HEK293 (cell line): Measurements from ENCODE around the gene SSU72.

Experiments
- CTCF ChIA-PET: fragments of 350-600 bp; formaldehyde crosslinking; extraction: SDS; loops from one replicate; lab custom pipeline; 2021; ENCODE audit warnings: antibody characterized with exemption; lab: Yijun Ruan, JAX
- POLR2A ChIA-PET: fragments of 300-600 bp; formaldehyde crosslinking; extraction: SDS; loops from one replicate; lab custom pipeline; 2020; ENCODE audit warnings: antibody characterized with exemption, inconsistent platforms; lab: Yijun Ruan, JAX
- H3K27ac ChIP-seq: fragments of 200-500 bp; sonication (Bioruptor generic); 2 replicates; pipeline ENCODE4 v1.5.1; 2014; ENCODE audit warnings: low read depth, low read length, control low read depth, inconsistent platforms; ENCODE audit errors: extremely low read depth
- H3K36me3 ChIP-seq, 2 experiments: fragments of 200-500 bp in 1 of 2; sonication (Bioruptor generic) in 1 of 2; 1 replicate in 1 of 2; 2 replicates in 1 of 2; pipeline ENCODE4 v1.5.1; 2014 to 2017; ENCODE audit warnings: inconsistent platforms in 2 of 2, low read length in 2 of 2; ENCODE audit not compliant: control insufficient read depth in 2 of 2, insufficient read depth in 1 of 2
- H3K4me1 ChIP-seq: fragments of 200-500 bp; sonication (Bioruptor generic); 2 replicates; pipeline ENCODE4 v1.5.1; 2014; ENCODE audit warnings: mild to moderate bottlenecking, low read length, inconsistent platforms; ENCODE audit not compliant: control insufficient read depth, insufficient read depth
- H3K4me3 ChIP-seq: 2 replicates; pipeline ENCODE4 v1.5.1; 2011; ENCODE audit warnings: low read depth, mild to moderate bottlenecking, control low read depth, low read length, moderate library complexity
- H3K9me3 ChIP-seq: fragments of 200-500 bp; sonication (Bioruptor generic); 2 replicates; pipeline ENCODE4 v1.5.1; 2014; ENCODE audit warnings: low read depth, low read length, inconsistent platforms; ENCODE audit not compliant: control insufficient read depth, insufficient read depth
- BCL11A ChIP-seq: fragments of 450-650 bp; formaldehyde crosslinking; IDR thresholded peaks from 2 replicates; pipeline ENCODE4 v1.5.1; 2016; ENCODE audit warnings: low read depth, missing biosample characterization, missing genetic modification characterization
- GLIS1 ChIP-seq: fragments of 450-650 bp; formaldehyde crosslinking; IDR thresholded peaks from 2 replicates; pipeline ENCODE4 v1.5.1; 2016; ENCODE audit warnings: missing biosample characterization, missing genetic modification characterization
- MZF1 ChIP-seq: fragments of 450-650 bp; formaldehyde crosslinking; IDR thresholded peaks from 2 replicates; pipeline ENCODE4 v1.5.1; 2017; ENCODE audit warnings: missing biosample characterization, missing genetic modification characterization, borderline replicate concordance
- PRDM2 ChIP-seq: fragments of 450-650 bp; formaldehyde crosslinking; IDR thresholded peaks from 2 replicates; pipeline ENCODE4 v1.5.1; 2016; ENCODE audit warnings: missing biosample characterization, missing genetic modification characterization, borderline replicate concordance
- WT1 ChIP-seq: fragments of 450-650 bp; formaldehyde crosslinking; IDR thresholded peaks from 2 replicates; pipeline ENCODE4 v1.5.1; 2016; ENCODE audit warnings: missing biosample characterization, missing genetic modification characterization
- ZBTB6 ChIP-seq: fragments of 450-650 bp; formaldehyde crosslinking; IDR thresholded peaks from 2 replicates; pipeline ENCODE4 v1.5.1; 2017; ENCODE audit warnings: missing biosample characterization, missing genetic modification characterization
- ZIC2 ChIP-seq: fragments of 450-650 bp; formaldehyde crosslinking; IDR thresholded peaks from 2 replicates; pipeline ENCODE4 v1.5.1; 2016; ENCODE audit warnings: missing biosample characterization, missing genetic modification characterization
- ZNF175 ChIP-seq: fragments of 450-650 bp; formaldehyde crosslinking; IDR thresholded peaks from 2 replicates; pipeline ENCODE4 v1.5.1; 2016; ENCODE audit warnings: missing biosample characterization, missing genetic modification characterization
- ZNF184 ChIP-seq: fragments of 450-650 bp; IDR thresholded peaks from 2 replicates; pipeline ENCODE4 v1.5.1; 2018; ENCODE audit warnings: missing biosample characterization, mild to moderate bottlenecking, missing genetic modification characterization
- ZNF223 ChIP-seq: fragments of 450-650 bp; formaldehyde crosslinking; IDR thresholded peaks from 2 replicates; pipeline ENCODE4 v1.5.1; 2016; ENCODE audit warnings: missing biosample characterization, missing genetic modification characterization
- ZNF239 ChIP-seq: fragments of 450-650 bp; formaldehyde crosslinking; IDR thresholded peaks from 2 replicates; pipeline ENCODE4 v1.5.1; 2016; ENCODE audit warnings: missing biosample characterization, missing genetic modification characterization
- ZNF341 ChIP-seq: fragments of 450-650 bp; formaldehyde crosslinking; IDR thresholded peaks from 2 replicates; pipeline ENCODE4; 2016; ENCODE audit warnings: low read depth, missing biosample characterization, missing genetic modification characterization
- ZNF580 ChIP-seq: fragments of 450-650 bp; formaldehyde crosslinking; IDR thresholded peaks from 2 replicates; pipeline ENCODE4 v1.5.1; 2016; ENCODE audit warnings: missing biosample characterization, missing genetic modification characterization
- ZNF658 ChIP-seq: fragments of 450-650 bp; formaldehyde crosslinking; IDR thresholded peaks from 2 replicates; pipeline ENCODE4; 2016; ENCODE audit warnings: missing biosample characterization, missing genetic modification characterization
- ZNF785 ChIP-seq: fragments of 450-650 bp; formaldehyde crosslinking; IDR thresholded peaks from 2 replicates; pipeline ENCODE4 v1.5.1; 2016; ENCODE audit warnings: missing biosample characterization, missing genetic modification characterization
- TF ChIP-seq, protein P1 (sequence below): fragments of 450-650 bp; formaldehyde crosslinking; IDR thresholded peaks from 2 replicates; pipeline ENCODE4 v1.5.1; 2016; ENCODE audit warnings: missing biosample characterization, missing genetic modification characterization
- TF ChIP-seq, protein P2 (sequence below): fragments of 450-650 bp; formaldehyde crosslinking; IDR thresholded peaks from 2 replicates; pipeline ENCODE4 v1.5.1; 2016; ENCODE audit warnings: missing biosample characterization, missing genetic modification characterization
- TF ChIP-seq, protein P3 (sequence below): fragments of 450-650 bp; formaldehyde crosslinking; IDR thresholded peaks from 2 replicates; pipeline ENCODE4 v1.5.1; 2016; ENCODE audit warnings: missing biosample characterization, missing genetic modification characterization, borderline replicate concordance

Gene SSU72

DNA sequence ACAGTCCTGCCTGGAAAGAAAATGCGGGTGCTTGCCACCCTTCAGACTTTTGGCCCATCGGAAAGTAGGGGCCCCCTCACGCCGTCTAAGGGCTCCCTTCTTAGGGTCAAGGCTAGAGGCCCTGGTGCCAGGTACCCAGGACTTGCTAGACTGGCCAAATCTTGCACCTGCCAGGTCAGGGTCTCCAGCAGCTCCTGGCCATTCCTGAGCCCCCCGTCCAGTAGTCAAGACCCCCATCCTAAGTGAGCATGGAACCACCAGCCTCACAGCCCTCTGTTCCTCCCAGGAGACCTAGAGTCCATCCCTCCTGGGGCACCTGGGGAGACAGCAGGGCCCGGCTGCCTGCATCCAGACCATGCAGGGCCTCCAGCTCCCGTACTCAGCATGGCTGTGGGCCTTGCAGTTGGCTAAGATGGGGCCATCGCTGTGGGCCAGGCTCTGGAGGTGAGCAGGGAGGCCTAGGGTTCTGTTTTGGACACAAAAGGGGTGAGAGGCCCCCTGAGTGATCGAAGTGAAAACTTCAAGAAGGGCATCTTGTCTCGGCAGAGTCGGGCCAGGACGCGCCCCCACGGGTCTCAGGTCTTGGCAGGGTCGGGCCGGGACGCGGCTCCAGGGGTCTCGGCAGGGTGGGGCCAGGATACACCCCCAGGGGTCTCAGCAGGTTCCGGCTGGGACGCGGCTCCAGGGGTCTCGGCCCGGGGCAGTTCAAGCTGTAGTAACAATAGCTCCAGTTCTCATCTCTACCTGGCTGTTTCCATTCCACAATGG is 19.4 kb upstream of the SSU72 start:
- Histone ChIP-seq H3K36me3 (no peaks in the 10 kb centered on the region), H3K4me3 (no peak overlapping the region), H3K9me3 (no peaks in the 10 kb centered on the region), H3K4me1 (peaks cover 6% of the 10 kb centered on the region; the same call in 1 of the 2 replicates), H3K27ac (no peak overlapping the region)
- CTCF ChIA-PET = no interaction called here
- TF ChIP-seq GLIS1 (tag by site-specific recombination) (no peak), ZNF223 (tag by site-specific recombination) (no peak), ZNF184 (no peak)
- TF ChIP-seq, protein P1, sequence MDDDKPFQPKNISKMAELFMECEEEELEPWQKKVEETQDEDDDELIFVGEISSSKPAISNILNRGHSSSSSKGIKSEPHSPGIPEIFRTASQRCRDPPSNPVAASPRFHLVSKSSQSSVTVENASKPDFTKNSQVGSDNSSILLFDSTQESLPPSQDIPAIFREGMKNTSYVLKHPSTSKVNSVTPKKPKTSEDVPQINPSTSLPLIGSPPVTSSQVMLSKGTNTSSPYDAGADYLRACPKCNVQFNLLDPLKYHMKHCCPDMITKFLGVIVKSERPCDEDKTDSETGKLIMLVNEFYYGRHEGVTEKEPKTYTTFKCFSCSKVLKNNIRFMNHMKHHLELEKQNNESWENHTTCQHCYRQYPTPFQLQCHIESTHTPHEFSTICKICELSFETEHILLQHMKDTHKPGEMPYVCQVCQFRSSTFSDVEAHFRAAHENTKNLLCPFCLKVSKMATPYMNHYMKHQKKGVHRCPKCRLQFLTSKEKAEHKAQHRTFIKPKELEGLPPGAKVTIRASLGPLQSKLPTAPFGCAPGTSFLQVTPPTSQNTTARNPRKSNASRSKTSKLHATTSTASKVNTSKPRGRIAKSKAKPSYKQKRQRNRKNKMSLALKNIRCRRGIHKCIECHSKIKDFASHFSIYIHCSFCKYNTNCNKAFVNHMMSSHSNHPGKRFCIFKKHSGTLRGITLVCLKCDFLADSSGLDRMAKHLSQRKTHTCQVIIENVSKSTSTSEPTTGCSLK (tag by site-specific recombination) = no peak
- POLR2A ChIA-PET = no interaction called here

DNA sequence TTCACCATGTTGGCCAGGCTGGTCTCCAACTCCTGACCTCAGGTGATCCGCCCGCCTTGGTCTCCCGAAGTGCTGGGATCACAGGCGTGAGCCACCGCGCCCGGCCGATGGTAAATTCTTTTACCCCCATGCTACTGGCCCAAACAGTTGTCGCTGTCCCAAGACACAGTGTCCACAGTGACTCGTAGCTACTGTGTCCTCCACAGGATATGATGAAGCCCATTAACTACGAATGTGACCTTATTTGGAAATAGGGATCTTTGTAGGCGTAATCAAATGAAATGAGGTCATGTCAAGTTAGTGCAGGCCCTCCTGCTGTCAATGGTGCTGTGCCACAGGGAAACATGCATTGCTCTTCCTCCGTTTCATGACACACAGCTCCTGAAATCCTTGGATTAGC is 16.8 kb upstream of the SSU72 start:
- POLR2A ChIA-PET = no interaction called here
- Histone ChIP-seq H3K4me1 (no peaks in the 10 kb centered on the region), H3K27ac (no peak overlapping the region)
- TF ChIP-seq ZNF658 (tag by site-specific recombination) (no peak), ZNF580 (no peak), ZNF175 (no peak), ZNF785 (tag by site-specific recombination) (no peak), ZNF239 (tag by site-specific recombination) (no peak), ZIC2 (tag by site-specific recombination) (peak; percentile 25; the same call in 1 of the 2 replicates), ZBTB6 (tag by site-specific recombination) (no peak), WT1 (tag by site-specific recombination) (no peak), PRDM2 (tag by site-specific recombination) (no peak), MZF1 (tag by site-specific recombination) (no peak), ZNF341 (tag by site-specific recombination) (no peak), BCL11A (tag by site-specific recombination) (no peak)
- TF ChIP-seq, protein P2, sequence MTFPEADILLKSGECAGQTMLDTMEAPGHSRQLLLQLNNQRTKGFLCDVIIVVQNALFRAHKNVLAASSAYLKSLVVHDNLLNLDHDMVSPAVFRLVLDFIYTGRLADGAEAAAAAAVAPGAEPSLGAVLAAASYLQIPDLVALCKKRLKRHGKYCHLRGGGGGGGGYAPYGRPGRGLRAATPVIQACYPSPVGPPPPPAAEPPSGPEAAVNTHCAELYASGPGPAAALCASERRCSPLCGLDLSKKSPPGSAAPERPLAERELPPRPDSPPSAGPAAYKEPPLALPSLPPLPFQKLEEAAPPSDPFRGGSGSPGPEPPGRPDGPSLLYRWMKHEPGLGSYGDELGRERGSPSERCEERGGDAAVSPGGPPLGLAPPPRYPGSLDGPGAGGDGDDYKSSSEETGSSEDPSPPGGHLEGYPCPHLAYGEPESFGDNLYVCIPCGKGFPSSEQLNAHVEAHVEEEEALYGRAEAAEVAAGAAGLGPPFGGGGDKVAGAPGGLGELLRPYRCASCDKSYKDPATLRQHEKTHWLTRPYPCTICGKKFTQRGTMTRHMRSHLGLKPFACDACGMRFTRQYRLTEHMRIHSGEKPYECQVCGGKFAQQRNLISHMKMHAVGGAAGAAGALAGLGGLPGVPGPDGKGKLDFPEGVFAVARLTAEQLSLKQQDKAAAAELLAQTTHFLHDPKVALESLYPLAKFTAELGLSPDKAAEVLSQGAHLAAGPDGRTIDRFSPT (tag by site-specific recombination) = peak; percentile 16; the same call in 1 of the 2 replicates
- TF ChIP-seq, protein P3, sequence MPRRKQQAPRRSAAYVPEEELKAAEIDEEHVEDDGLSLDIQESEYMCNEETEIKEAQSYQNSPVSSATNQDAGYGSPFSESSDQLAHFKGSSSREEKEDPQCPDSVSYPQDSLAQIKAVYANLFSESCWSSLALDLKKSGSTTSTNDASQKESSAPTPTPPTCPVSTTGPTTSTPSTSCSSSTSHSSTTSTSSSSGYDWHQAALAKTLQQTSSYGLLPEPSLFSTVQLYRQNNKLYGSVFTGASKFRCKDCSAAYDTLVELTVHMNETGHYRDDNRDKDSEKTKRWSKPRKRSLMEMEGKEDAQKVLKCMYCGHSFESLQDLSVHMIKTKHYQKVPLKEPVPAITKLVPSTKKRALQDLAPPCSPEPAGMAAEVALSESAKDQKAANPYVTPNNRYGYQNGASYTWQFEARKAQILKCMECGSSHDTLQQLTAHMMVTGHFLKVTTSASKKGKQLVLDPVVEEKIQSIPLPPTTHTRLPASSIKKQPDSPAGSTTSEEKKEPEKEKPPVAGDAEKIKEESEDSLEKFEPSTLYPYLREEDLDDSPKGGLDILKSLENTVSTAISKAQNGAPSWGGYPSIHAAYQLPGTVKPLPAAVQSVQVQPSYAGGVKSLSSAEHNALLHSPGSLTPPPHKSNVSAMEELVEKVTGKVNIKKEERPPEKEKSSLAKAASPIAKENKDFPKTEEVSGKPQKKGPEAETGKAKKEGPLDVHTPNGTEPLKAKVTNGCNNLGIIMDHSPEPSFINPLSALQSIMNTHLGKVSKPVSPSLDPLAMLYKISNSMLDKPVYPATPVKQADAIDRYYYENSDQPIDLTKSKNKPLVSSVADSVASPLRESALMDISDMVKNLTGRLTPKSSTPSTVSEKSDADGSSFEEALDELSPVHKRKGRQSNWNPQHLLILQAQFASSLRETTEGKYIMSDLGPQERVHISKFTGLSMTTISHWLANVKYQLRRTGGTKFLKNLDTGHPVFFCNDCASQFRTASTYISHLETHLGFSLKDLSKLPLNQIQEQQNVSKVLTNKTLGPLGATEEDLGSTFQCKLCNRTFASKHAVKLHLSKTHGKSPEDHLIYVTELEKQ = no peak

More for the DNA sequence above, 16.8 kb upstream of the SSU72 start:
- Histone ChIP-seq H3K36me3 (no peaks in the 10 kb centered on the region), H3K4me3 (no peak overlapping the region), H3K9me3 (no peaks in the 10 kb centered on the region)
- CTCF ChIA-PET = no interaction called here
